HG02571 (cell line): ENCODE measurements around the gene RFTN2.
A peak's percentile ranks its signal among the peaks of the same experiment; 100 is the strongest.
"Not testable (repeated sequence)": the region's sequence is repeated elsewhere in the genome, so short reads cannot be mapped to it uniquely, and the experiment has no call there.

Source experiments
- ATAC-seq: cut with Tn5 transposase; IDR thresholded peaks from one replicate; pipeline ENCODE4 v1.9.1; 2021; ENCODE audit warnings: mild to moderate bottlenecking, moderate library complexity; ENCODE audit not compliant: unreplicated experiment

RFTN2 gene, protein sequence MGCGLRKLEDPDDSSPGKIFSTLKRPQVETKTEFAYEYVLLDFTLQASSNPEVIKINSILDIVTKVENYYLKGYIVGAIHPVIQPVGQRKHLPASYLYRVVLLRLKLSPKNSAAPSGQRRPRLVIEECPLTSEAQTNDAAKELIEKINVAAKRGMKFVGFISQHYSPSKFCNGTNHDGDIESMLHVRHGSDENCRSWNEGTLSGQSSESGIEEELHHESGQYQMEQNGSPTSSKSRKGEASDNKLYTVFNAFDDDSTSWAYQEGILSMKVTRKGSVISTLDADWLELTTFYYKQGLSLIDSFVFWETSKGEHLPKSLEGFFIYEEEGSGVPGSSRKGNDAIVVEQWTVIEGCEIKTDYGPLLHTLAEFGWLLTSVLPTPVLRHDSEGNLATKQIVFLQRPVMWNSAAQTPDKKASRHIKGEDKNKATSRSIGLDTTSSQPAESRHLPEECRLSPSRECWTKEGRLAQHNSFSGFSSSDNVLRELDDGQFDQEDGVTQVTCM

DNA sequence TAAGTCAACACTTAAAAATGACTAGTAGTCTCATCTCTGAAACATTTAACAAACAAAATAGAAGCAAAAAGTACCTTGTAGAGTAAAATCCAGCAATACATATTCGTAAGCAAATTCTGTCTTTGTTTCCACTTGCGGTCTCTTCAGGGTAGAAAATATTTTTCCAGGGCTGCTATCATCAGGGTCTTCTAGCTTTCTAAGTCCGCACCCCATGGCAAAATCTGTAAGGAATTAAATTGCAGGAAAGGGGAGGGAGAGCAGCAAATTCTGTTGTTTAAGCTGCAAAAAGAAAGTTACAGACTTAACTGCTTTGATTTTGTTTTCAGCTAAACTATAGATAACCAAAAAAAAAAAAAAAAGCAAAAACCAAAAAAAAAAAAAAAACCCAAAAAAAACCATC, at the start of gene RFTN2:
Gene RFTN2, minus strand, starts transcription at position 342 of the 400 bp plus-strand sequence. Its CDS starts 129 bp downstream, at position 213.
- no peak for ATAC-seq

DNA sequence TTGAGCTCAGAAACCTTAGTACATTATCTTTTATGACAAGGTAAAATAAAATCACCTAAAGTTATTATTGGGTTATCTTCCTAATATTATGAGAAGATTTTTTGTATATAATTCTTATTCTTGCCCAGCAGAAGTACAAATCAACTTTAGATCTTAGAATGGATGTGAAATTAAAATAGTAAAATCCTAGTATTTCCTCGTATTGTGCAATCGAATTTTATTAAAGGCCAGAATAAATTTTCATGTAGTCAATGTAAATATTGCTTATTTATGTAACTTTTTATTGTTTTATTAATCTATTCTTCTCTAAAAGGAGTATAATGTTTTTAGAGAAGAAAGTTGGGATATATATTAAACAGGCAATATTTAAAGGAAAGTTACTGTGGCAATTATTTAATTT, 42.5 kb upstream of the RFTN2 start:
- ATAC-seq, result no peak

DNA sequence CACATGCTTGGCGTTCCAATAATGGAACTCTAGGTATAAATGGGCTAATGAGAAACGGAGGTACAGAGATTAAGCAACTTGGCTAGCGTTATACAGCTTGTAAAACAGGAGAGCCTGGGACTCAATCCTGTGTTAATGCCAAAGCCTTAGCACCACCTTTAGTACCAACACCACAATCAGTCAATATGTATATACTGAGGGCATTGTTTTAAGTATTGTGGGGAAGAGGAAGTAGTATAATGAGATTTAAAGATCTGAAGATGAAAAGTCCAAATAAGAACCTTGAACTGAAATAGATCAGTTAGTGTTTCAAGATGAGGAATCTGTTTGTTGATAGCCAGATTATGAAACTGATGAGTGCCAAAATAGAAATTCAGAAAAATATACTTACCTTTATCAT, 37.9 kb upstream of the RFTN2 start:
- ATAC-seq, result no peak

DNA sequence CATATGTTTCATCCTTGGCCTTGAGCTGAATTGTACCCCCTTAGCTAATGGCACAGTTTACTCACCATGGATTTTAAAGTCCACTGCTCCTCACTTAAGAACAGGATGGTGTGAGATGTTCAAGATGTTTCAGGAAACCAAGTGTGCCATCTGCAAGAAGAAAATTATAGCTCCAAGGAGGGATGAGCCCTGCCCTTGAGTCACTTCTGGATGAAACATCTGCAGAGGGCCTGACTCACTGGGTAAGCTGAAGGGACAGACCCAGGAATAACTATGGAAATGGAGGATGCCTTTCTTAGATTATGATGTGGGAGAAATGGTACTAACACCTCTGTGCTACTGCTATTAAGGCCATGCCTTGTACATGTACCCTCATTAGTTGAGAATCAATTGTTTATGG, 36.2 kb upstream of the RFTN2 start:
- no peak for ATAC-seq

DNA sequence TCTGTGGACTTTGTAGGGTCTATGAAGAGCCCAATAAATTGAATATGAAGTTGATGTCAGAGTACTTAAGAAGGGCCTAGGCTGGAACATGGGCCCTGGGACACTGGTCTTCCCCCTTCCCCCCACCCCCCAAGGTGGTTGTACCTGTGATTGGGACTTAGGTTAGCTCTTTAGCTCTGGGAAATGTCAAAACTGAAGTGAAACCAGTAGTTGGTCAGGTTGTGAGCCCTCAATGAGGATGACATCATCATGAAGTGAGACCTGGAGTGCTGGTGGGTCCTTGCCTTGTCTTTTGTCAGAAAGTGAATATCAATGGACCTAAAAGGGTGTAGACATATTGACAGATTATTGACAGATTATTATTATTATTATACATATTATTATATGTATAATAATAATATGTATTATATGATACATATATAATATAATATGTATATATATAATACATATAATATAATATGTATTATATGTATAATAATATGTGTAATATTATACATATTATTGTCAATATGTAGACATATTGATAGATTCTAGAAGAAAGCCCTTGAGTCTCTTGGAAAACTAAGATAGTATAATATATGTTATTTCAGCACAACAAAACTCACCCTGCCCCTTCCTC, 35.1 kb upstream of the RFTN2 start:
- peak; percentile 83 for ATAC-seq

DNA sequence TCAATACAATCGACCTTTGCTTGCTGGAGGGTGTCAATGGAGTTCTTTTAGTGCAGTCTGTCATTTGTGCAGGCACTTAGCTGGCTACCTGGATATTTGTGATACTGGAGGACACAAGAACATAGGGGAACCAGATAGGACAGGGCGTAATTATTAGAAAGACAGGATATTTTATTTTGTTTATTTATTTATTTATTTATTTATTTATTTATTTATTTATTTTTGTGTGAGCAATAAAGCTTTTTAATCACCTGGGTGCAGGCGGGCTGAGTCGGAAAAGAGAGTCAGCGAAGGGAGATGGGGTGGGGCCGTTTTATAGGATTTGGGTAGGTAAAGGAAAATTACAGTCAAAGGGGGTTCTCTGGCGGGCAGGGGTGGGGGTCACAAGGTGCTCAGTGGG, 33.8 kb upstream of the RFTN2 start:
- not testable (repeated sequence) for ATAC-seq

DNA sequence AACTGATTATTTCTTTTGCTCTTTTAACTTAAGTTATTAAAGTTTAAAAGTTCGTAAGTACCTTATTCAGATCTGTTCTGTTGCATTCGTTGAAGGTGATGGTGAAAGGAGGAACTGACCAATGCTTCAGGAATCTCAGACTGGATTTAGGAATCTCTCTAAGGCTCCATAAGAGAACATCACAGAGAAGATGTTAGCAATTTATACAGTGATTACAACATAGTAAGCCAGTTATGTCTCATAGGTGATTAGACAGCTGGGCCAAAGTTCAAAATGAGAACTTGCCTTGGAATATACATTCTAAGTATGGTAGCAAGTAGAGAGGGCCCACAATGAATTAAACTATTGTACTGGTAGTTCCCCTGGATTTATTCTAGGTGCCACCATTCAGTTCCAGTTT, 32.9 kb upstream of the RFTN2 start:
- no peak for ATAC-seq

DNA sequence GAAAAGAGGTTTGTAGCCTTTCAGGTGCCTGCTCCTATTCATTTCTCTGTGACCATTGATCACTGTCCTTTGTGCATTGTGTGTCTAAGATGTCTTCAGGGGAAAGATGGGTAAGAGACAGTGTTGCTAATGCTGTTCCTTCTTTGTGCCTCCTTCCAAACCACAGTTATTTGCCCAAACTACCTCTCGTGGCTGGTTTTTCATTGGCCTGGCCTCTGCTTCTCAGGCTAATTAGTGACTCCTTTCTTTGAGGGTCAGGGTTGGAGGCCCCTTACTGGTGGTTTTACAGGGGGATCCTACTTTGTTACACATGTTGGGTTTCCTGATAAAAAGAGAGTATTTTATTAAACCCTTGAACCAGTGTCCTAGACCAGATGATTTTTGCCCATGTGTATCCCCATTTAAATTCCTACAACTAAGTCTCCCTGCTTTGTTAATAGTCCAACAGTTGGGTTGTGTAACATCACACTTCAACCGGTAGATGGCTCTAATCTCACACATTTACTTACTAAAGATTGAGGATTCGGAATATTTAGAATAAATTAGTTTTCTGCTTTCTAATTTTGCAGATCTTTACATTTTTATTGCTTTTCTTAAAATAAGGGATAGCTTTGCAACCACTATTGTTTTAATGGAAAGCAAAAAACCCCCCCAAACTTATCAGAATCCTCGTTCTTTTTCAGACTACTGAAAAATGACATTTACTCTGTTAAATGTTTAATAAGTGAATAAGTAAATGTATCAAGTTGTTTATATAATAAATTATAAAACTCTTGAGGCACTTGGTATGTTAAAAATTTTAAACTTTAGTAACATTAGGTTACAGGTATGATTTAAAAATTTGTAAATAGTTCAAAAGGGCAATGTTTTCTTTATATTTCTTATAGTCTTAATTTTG, 32.2 kb upstream of the RFTN2 start:
- ATAC-seq, result no peak

DNA sequence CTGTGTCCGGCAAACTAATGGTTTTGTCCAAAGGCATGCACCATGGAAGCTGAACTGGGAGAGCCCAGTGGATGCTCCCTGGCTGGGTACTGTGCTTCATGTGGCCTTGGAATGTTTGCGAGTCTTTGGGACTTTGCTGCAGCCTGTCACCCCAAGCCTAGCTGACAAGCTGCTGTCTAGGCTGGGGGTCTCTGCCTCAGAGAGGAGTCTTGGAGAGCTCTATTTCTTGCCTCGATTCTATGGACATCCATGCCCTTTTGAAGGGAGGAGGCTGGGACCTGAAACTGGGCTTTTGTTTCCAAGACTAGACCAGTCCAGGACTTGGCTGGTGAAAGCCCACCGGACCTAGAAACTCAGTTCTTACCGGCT, 31.4 kb upstream of the RFTN2 start:
- ATAC-seq, result no peak

DNA sequence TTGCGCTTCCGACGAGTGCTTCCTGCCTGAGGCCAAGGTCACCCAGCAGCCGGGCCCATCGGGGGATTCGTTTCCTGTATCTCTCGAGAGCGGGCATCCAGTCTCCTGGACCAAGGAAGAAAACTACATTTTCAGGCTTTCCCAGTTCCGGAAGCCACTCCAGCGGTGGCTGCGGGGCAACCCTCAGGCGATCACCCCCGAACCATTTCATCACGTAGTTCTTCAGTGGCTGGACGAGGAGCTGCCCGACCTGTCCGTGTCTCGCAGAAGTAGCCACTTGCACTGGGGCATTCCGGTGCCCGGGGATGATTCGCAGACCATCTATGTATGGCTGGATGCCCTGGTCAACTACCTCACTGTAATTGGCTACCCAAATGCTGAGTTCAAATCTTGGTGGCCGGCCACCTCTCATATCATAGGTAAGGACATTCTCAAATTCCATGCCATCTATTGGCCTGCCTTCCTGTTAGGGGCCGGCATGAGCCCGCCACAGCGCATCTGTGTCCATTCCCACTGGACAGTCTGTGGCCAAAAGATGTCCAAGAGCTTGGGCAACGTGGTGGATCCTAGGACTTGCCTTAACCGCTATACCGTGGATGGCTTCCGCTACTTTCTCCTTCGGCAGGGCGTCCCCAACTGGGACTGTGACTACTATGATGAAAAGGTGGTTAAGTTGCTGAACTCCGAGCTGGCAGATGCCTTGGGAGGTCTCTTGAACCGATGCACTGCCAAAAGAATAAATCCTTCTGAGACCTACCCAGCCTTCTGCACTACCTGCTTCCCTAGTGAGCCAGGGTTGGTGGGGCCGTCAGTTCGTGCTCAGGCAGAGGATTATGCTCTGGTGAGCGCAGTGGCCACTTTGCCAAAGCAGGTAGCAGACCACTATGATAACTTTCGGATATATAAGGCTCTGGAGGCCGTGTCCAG, 30.8 kb upstream of the RFTN2 start:
- ATAC-seq, result no peak

DNA sequence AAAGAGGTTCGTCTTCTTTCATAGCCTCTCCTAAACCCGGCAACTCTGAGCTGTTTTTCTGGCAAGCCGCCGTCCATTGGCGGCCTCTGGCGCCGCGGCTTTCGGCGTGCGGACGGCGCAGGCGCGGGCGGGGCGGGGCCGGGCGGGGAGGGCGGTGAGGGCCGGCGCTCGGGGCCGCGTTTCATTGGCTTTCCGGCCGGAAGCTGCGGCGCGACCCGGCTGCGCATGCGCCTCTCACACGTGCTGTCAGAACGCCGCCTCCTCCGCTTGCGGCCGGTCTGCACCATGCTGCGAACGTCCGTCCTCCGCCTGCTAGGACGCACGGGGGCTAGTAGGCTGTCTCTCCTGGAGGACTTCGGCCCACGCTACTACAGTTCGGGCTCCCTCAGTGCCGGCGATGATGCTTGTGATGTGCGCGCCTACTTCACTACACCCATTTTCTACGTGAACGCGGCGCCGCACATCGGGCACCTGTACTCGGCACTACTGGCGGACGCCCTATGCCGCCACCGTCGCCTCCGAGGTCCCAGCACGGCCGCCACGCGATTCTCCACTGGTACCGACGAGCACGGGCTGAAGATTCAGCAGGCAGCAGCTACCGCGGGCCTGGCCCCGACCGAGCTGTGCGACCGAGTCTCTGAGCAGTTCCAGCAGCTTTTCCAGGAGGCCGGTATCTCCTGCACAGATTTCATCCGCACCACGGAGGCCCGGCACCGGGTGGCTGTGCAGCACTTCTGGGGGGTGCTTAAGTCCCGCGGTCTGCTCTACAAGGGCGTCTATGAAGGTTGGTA, 29.9 kb upstream of the RFTN2 start, which contains the start of gene MARS2:
Gene MARS2, plus strand, starts transcription at position 249 of the 791 bp plus-strand sequence. Its CDS starts 37 bp downstream, at position 286.
- ATAC-seq, result peak; percentile 85

DNA sequence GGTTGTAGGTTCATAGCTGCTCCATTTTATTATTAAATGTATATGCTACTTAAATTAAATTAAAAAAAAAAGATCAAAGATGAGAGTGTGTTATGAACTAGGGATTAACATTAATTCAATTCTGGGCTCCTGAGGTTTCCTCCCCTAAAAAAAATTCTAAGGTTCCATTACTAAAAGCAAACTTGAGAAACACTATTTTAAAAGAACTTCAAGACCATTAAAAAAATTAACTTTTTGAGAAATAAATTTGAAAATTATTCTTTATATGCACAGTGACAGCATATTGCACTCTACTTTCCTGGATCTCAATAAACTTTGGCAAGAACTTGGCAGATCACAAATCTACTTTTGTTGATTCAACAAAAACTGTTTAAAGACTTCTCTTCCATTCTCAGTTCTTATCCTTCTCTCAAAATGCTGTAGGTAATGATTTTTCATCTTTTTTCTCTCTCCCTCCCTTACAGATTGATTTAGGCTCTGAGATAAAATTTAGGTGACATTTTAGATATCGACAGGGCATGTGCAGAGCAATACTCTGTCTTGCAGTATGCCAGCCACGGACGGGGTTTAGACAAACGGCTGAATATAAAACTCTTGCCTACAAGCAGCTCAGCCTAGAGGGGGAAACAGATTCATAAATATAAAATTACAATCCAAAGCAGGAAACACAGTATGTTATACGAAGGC, 29.2 kb upstream of the RFTN2 start:
- peak; percentile 35 for ATAC-seq

DNA sequence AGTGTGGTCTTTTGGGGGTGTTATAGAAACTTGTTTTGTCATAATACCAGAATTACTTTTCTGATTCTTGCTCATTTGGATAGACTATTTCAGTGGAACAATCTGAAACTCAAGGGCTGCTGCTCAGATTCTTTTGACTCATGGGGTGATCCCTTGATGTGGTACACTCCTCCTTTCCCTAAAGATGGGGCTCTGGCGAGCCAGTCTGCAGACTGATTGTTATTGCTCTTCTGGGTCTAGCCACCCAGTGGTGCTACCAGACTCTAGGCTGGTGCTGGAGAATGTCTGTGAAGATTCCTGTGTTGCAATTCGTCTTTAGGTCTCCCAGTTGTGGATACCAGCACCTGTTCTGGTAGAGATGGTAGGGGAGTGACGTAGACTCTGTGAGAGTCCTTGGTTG, 25.6 kb upstream of the RFTN2 start:
- no peak for ATAC-seq

DNA sequence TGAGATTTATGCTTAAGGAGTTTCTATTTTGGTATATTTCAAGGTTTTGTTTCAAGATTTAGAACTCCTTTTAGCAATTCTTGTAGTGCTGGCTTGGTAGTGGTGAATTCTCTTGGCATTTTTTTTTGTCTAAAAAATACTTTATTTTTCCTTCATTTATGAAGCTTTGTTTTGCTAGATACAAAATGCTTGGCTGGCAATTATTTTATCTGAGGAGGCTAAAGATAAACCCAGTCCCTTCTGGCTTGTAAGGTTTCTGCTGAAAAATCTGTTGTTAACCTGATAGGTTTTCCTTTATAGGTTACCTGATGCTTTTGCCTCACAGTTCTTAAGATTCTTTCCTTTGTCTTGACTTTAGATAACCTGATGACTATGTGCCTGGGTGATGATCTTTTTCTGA, 24.3 kb upstream of the RFTN2 start:
- ATAC-seq, result not testable (repeated sequence)

DNA sequence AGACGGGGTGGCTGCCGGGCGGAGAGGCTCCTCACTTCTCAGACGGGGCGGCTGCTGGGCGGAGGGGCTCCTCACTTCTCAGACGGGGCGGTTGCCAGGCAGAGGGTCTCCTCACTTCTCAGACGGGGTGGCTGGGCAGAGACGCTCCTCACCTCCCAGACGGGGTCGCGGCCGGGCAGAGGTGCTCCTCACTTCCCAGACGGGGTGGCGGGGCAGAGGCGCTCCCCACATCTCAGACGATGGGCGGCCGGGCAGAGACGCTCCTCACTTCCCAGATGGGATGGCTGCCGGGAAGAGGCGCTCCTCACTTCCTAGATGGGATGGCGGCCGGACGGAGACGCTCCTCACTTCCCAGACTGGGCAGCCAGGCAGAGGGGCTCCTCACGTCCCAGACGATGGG, 21.2 kb upstream of the RFTN2 start:
- ATAC-seq, result not testable (repeated sequence)

DNA sequence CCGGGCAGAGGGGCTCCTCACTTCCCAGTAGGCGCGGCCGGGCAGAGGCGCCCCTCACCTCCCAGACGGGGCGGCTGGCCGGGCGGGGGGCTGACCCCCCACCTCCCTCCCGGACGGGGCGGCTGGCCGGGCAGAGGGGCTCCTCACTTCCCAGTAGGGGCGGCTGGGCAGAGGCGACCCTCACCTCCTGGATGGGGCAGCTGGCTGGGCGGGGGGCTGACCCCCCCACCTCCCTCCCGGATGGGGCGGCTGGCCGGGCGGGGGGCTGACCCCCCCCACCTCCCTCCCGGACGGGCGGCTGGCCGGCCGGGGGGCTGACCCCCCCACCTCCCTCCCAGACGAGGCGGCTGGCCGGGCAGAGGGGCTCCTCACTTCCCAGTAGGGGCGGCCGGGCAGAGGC, 20.6 kb upstream of the RFTN2 start:
- ATAC-seq, result not testable (repeated sequence)

DNA sequence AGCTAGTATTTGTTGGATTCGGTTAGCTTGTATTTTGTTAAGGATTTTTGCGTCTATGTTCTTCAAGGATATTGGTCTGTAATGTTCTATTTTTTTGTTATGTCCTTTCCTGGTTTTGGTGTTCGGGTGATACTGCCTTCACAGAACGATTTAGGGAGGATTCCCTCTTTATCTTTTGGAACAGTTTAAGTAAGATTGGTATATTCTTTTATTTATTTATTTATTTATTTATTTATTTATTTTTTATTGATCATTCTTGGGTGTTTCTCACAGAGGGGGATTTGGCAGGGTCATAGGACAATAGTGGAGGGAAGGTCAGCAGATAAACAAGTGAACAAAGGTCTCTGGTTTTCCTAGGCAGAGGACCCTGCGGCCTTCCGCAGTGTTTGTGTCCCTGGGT, 19.8 kb upstream of the RFTN2 start:
- ATAC-seq, result not testable (repeated sequence)

DNA sequence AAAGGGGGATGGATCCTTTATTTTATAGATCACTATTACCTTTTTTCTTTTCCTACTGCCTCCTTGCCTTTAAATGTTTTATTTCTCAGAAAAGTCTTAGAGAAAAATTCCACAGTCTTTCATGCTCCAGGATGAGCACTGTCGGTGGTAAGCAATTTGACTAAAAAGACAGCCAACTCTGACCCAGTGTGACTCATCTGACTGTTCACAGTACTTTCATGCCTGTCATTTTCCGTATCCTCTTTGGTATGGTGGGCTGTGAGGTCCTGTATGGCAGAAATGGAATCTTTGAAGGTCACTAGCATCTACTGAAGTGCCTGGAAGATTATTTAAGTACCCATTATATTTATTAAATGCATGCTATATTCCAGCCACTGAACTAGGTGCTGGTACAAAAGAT, 2.1 kb upstream of the RFTN2 start:
- ATAC-seq, result no peak

DNA sequence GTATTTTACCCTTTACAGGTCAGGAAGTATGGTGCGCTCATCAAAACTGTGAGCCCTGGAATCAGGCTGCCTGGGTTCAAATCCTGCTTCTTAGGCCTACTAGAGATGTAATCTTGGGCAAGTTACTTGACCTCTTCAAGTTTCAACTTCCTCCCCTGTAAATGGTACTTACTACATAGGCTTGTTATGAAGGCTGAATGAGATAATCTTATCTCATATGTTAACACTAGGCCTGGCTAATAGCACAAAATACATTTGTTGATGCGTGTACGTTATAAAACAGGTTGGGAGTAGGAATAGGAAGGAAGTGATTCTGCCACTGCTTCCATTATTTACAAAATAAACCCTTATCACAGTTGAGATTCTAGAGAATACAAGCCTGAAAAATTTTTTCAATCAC, 1.7 kb upstream of the RFTN2 start:
- ATAC-seq, result no peak
